ENCODE results near the gene INO80B. TPM values are rescaled to one million over a fixed set of nuclear protein-coding genes. Genes with fewer than 3 reads are reported as not detected.

INO80B gene
- total and polyA plus RNA-seq, 2 of the 8 experiments (the other 6 are each of a cell fraction or from before 2014, with no cell fraction given): 3.9 to 18.5 TPM

DNA sequence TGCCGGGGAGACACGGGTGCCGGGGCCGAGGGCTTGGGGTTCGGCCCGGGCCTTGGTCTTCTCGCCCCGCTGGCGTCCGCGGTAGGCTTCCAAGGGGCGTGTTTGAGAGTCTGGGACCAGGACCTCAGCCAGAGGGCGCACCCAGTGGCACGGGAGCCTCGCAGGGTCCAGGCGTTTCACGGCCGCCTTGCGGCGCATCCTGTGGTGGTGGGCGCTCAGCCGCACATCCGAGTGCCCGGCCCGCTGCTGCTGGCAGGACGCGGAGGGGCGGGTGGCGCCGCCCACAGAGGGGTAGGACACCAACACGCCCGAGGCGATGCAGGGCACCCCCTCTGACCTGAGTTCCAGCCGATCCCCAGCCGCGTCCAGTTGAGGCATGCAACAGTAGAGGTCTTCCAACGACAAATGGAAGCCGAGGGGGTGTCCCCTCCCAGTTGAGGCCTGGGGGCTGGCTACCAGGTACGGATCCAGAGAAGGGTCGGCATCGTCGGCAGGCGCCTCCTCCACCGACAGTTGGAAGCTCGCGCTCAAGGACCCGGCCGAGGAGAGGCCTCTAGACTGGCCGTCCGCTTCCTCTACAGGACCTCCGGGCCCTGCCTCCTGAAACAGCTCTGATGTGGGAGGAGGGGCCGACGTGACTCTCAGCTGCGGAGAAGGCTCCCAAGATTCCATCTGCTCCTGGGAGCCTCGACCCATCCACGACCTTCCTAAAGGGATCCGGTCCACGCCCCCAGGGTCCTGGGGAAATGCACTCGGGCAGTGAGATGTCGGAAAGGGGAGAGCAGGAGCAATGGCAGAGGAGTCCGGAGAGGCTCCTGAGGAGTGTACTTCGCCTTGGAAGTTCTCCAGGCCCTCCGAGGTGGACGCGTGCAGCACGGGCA, 39.8 kb upstream of the INO80B start:
- Histone ChIP-seq H3K23ac (ENCODE audit: insufficient read length) (no peak overlapping the region), H3K36me3 (ENCODE audit: control insufficient read depth in 2 of 4, insufficient read depth in 4 of 4, low read length in 3 of 4) (no peaks in the 10 kb centered on the region), H3K4ac (replicated peaks; ENCODE audit: insufficient read length, low read depth, low read length) (no peak overlapping the region), H3K27me3 (replicated peaks in 1 of 4; ENCODE audit: control insufficient read depth in 3 of 4, extremely low read depth in 1 of 4, insufficient read depth in 3 of 4, low read length in 3 of 4) (no peaks in the 10 kb centered on the region), H4K91ac (replicated peaks; ENCODE audit: insufficient read length, low read length) (no peak overlapping the region), H3K56ac (replicated peaks; ENCODE audit: insufficient read length, low read depth, low read length) (no peak overlapping the region), H2BK20ac (ENCODE audit: low read length) (no peak overlapping the region), H4K5ac (ENCODE audit: insufficient read length, low read depth, low read length) (no peak overlapping the region), H2BK15ac (ENCODE audit: low read length) (no peak overlapping the region), H3K14ac (ENCODE audit: insufficient read length) (no peak overlapping the region), H3K18ac (ENCODE audit: extremely low read depth, low read length) (0 out of 2 replicates have a peak overlapping the region, but pooled peaks have one; percentile 2), H2AFZ (ENCODE audit: low read length) (no peak overlapping the region), H4K8ac (ENCODE audit: extremely low read depth, insufficient read depth, low read length) (peak overlapping the region; percentile 89), H4K20me1 (replicated peaks in 1 of 2; ENCODE audit: control insufficient read depth in 1 of 2, insufficient read depth in 2 of 2, low read length in 2 of 2) (no peaks in the 10 kb centered on the region), H3K23me2 (ENCODE audit: low read depth, low read length) (no peaks in the 10 kb centered on the region), H3K4me3 (ENCODE audit: extremely low read depth in 1 of 4, insufficient read depth in 2 of 4, low read depth in 3 of 4, low read length in 4 of 4) (no peak overlapping the region; a peak in 1 of 8 replicates), H3K9me3 (ENCODE audit: insufficient read depth in 2 of 2, low read depth in 1 of 2, low read length in 1 of 2) (no peaks in the 10 kb centered on the region), H3K9ac (replicated peaks in 1 of 4; ENCODE audit: extremely low read depth in 1 of 4, low read depth in 3 of 4, low read length in 3 of 4) (no peak overlapping the region), H3K79me2 (ENCODE audit: control insufficient read depth in 1 of 2, insufficient read depth in 2 of 2, low read length in 2 of 2) (no peaks in the 10 kb centered on the region), H3K4me2 (ENCODE audit: insufficient read depth in 1 of 2, low read depth in 2 of 2, low read length in 2 of 2) (peak overlapping the region in 1 of 2 experiments; percentile 52; a peak in 1 of 4 replicates), H2AK5ac (ENCODE audit: low read depth, low read length) (no peak overlapping the region), H3K4me1 (replicated peaks in 1 of 4; ENCODE audit: control insufficient read depth in 3 of 4, insufficient read depth in 4 of 4, low read length in 3 of 4) (peaks cover 0 to 13% (median 0%) of the 10 kb centered on the region in 4 experiments; a peak in 3 of 7 replicates), H2BK120ac (replicated peaks; ENCODE audit: low read depth, low read length) (no peak overlapping the region), H2BK12ac (ENCODE audit: low read depth, low read length) (no peak overlapping the region), H3K79me1 (ENCODE audit: low read depth, low read length) (no peaks in the 10 kb centered on the region), H2BK5ac (ENCODE audit: low read depth, low read length) (peak overlapping the region; percentile 78; the same call in 1 of the 2 replicates), H3K27ac (ENCODE audit: low read depth, low read length) (no peak overlapping the region)
- 91% methylated on average over 51 of the region's 66 CpGs; no CpG with 5 or more reads in 1 of the 2 experiments for WGBS, 2 experiments (ENCODE audit: extremely low coverage in 1 of 2, insufficient coverage in 1 of 2, insufficient read length in 1 of 2, insufficient replicate concordance in 2 of 2, low coverage in 1 of 2, low lambda C conversion rate in 2 of 2, missing lambda C conversion rate in 1 of 2)
- FAIRE-seq: no peak
- DNase-seq (ENCODE audit: low read depth in 1 of 2, low spot score in 2 of 2): no peak
- CTCF ChIA-PET (ENCODE audit: partially characterized antibody): interaction anchor here (0.7 to 4.0 kb wide), 9 partner anchors 12 to 80 kb away, joined by 3 to 19 read pairs (median 4); partner anchors contain the start of gene MOGS
- POLR2A ChIA-PET (ENCODE audit: partially characterized antibody): interaction anchor here (0.5 to 1.6 kb wide), 4 partner anchors 10 to 23 kb away, joined by 3 to 4 read pairs (median 3); no protein-coding TSS in a partner anchor
- no peak for TF ChIP-seq SP1 (IDR thresholded peaks at IDR 0.05; ENCODE audit: low read depth, low read length)
- TF ChIP-seq BRCA1 (IDR thresholded peaks at IDR 0.05; ENCODE audit: low read depth, low read length): no peak
- TF ChIP-seq RBBP5 (IDR thresholded peaks at IDR 0.05; ENCODE audit: borderline replicate concordance, low read depth, low read length): no peak
- no peak for TF ChIP-seq TEAD4 (IDR thresholded peaks at IDR 0.05; ENCODE audit: low read depth, low read length)
- TF ChIP-seq RNF2 (IDR thresholded peaks at IDR 0.05; ENCODE audit: borderline replicate concordance, low read depth, low read length, missing control alignments, poor library complexity, severe bottlenecking): no peak
- TF ChIP-seq MAFK (IDR thresholded peaks at IDR 0.05; ENCODE audit: low read depth, low read length): no peak
- no peak for TF ChIP-seq SIX5 (IDR thresholded peaks at IDR 0.05; ENCODE audit: low read depth, low read length)
- TF ChIP-seq CREB1 (IDR thresholded peaks at IDR 0.05): no peak
- TF ChIP-seq KDM1A (IDR thresholded peaks at IDR 0.05; ENCODE audit: borderline replicate concordance, low read length): no peak
- TF ChIP-seq CEBPB (IDR thresholded peaks at IDR 0.05; ENCODE audit: low read depth, low read length): no peak
- no peak for TF ChIP-seq CBX5 (IDR thresholded peaks at IDR 0.05; ENCODE audit: low read depth, low read length)
- TF ChIP-seq HDAC6 (IDR thresholded peaks at IDR 0.05; ENCODE audit: low read depth, low read length): no peak
- TF ChIP-seq BACH1 (IDR thresholded peaks at IDR 0.05; ENCODE audit: low read length): no peak
